Measurements from ENCODE around the gene DHRSX.

DHRSX gene

DNA sequence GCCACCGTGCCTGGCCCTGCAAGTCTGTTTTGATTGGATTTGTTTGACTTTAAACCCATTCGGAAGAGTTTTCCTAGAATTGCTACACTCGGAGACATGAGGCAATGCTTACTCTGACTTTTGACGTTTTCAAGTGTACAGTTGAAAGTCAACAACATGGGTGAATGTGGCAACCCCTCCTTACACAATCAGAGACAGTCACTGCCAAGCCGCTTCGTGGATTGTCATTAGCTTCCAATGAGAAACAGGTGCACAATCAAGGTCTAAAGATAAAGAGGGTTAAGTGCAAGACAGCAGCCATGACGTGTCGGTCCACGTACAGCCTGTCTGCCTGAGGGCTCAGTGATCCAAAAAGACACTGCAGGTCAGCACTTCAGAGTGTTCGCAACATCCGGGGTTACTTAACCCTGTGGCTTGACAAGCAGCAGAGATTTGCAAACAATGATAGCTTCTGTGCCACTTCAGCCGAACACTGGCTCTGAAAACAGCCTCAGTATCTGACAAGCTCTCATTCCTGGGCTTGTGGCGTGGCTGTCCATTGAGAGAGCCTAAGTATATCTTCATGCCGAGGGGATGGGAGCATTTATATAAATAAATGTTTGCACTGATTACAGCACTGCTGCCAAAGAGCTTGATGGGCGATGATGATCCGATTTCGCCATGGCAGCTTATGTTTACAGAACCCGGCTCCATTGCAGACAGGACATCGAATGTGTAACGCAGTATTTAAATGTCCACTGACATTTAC lies 180.0 kb downstream of the DHRSX start:
- no peak overlapping the region for H3K4me2 ChIP-seq (ENCODE audit: low read depth, low read length, poor library complexity, severe bottlenecking)
- no peak overlapping the region for H2AFZ ChIP-seq (ENCODE audit: low read depth, low read length, severe bottlenecking)
- H3K4me3 ChIP-seq (ENCODE audit: insufficient read depth, low read length, poor library complexity, severe bottlenecking) = no peak overlapping the region
- no peaks in the 10 kb centered on the region for H3K79me2 ChIP-seq (ENCODE audit: insufficient read depth, low read length)
- H3K27ac ChIP-seq (ENCODE audit: low read depth, low read length) = no peak overlapping the region
- TF ChIP-seq, protein P1, sequence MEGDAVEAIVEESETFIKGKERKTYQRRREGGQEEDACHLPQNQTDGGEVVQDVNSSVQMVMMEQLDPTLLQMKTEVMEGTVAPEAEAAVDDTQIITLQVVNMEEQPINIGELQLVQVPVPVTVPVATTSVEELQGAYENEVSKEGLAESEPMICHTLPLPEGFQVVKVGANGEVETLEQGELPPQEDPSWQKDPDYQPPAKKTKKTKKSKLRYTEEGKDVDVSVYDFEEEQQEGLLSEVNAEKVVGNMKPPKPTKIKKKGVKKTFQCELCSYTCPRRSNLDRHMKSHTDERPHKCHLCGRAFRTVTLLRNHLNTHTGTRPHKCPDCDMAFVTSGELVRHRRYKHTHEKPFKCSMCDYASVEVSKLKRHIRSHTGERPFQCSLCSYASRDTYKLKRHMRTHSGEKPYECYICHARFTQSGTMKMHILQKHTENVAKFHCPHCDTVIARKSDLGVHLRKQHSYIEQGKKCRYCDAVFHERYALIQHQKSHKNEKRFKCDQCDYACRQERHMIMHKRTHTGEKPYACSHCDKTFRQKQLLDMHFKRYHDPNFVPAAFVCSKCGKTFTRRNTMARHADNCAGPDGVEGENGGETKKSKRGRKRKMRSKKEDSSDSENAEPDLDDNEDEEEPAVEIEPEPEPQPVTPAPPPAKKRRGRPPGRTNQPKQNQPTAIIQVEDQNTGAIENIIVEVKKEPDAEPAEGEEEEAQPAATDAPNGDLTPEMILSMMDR (IDR thresholded peaks at IDR 0.05; ENCODE audit: insufficient read depth, low read length, poor library complexity, severe bottlenecking) = no peak
- no peak for TF ChIP-seq EZH2phosphoT487 (conservative IDR thresholded peaks at IDR 0.05; ENCODE audit: low read length)
- H3K9me3 ChIP-seq (ENCODE audit: insufficient read depth, low read length) = no peaks in the 10 kb centered on the region
- no peaks in the 10 kb centered on the region for H4K20me1 ChIP-seq (ENCODE audit: low read depth, low read length)
- H3F3A ChIP-seq (ENCODE audit: insufficient read depth) = no peaks in the 10 kb centered on the region
- H3K9ac ChIP-seq (ENCODE audit: low read length) = no peak overlapping the region
- H3K27me3 ChIP-seq (ENCODE audit: low read length) = no peaks in the 10 kb centered on the region
- H3K9me2 ChIP-seq (replicated peaks; ENCODE audit: insufficient read depth, low read length) = no peaks in the 10 kb centered on the region
- H3K36me3 ChIP-seq (ENCODE audit: low read length) = no peaks in the 10 kb centered on the region

DNA sequence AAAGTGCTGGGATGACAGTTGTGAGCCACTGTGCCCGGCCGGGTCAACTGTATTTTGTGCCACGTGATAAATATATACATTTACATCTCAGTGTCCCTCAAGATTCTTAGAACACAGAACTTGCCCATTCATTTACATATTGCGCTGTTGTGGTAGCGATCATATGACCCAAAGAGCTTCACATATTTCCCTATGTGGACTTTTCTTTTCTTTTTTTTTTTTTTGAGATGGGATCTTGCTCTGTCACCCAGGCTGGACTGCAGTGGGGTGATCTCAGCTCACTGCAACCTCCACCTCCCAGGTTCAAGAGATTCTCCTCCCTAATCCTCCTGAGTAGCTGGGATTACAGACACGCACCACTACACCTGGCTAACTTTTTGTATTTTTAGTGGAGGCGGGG lies 180.7 kb downstream of the DHRSX start:
- Histone ChIP-seq H3K79me2 (ENCODE audit: insufficient read depth, low read length) (no peaks in the 10 kb centered on the region), H3K27me3 (ENCODE audit: low read length) (no peaks in the 10 kb centered on the region), H2AFZ (ENCODE audit: low read depth, low read length, severe bottlenecking) (no peak overlapping the region), H3K4me2 (ENCODE audit: low read depth, low read length, poor library complexity, severe bottlenecking) (no peak overlapping the region), H4K20me1 (ENCODE audit: low read depth, low read length) (no peaks in the 10 kb centered on the region), H3K36me3 (ENCODE audit: low read length) (no peaks in the 10 kb centered on the region), H3K4me3 (ENCODE audit: insufficient read depth, low read length, poor library complexity, severe bottlenecking) (no peak overlapping the region), H3K27ac (ENCODE audit: low read depth, low read length) (no peak overlapping the region), H3K9ac (ENCODE audit: low read length) (no peak overlapping the region), H3F3A (ENCODE audit: insufficient read depth) (no peaks in the 10 kb centered on the region), H3K9me3 (ENCODE audit: insufficient read depth, low read length) (no peaks in the 10 kb centered on the region), H3K9me2 (replicated peaks; ENCODE audit: insufficient read depth, low read length) (no peaks in the 10 kb centered on the region)
- TF ChIP-seq, protein P1 (IDR thresholded peaks at IDR 0.05; ENCODE audit: insufficient read depth, low read length, poor library complexity, severe bottlenecking) = no peak
- no peak for TF ChIP-seq EZH2phosphoT487 (conservative IDR thresholded peaks at IDR 0.05; ENCODE audit: low read length)

DNA sequence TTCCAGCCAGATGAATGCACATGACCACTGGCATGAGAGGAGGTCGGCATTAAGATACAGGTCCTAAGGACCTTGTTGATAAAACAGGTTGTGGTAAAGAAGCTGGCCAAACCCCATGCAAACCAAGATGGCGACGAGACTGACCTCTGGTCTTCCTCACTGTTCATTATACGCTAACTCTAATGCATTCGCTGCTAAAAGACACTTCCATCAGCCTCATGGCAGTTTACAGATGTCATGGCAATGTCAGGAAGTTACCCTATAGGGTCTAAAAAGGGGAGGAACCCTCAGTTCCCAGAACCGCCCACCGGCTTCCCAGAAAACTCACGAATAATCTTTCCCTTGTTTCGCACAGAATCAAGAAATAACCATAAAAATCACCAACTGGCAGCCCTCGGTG lies 182.4 kb downstream of the DHRSX start:
- no peak overlapping the region for H3K9ac ChIP-seq (ENCODE audit: low read length)
- no peaks in the 10 kb centered on the region for H3K27me3 ChIP-seq (ENCODE audit: low read length)
- TF ChIP-seq, protein P1 (IDR thresholded peaks at IDR 0.05; ENCODE audit: insufficient read depth, low read length, poor library complexity, severe bottlenecking) = no peak
- TF ChIP-seq EZH2phosphoT487 (conservative IDR thresholded peaks at IDR 0.05; ENCODE audit: low read length) = no peak
- no peak overlapping the region for H3K4me3 ChIP-seq (ENCODE audit: insufficient read depth, low read length, poor library complexity, severe bottlenecking)
- H4K20me1 ChIP-seq (ENCODE audit: low read depth, low read length) = no peaks in the 10 kb centered on the region
- H3F3A ChIP-seq (ENCODE audit: insufficient read depth) = no peaks in the 10 kb centered on the region
- no peaks in the 10 kb centered on the region for H3K36me3 ChIP-seq (ENCODE audit: low read length)
- no peak overlapping the region for H3K27ac ChIP-seq (ENCODE audit: low read depth, low read length)
- no peaks in the 10 kb centered on the region for H3K9me3 ChIP-seq (ENCODE audit: insufficient read depth, low read length)
- no peak overlapping the region for H2AFZ ChIP-seq (ENCODE audit: low read depth, low read length, severe bottlenecking)
- H3K4me2 ChIP-seq (ENCODE audit: low read depth, low read length, poor library complexity, severe bottlenecking) = no peak overlapping the region
- H3K9me2 ChIP-seq (replicated peaks; ENCODE audit: insufficient read depth, low read length) = no peaks in the 10 kb centered on the region
- H3K79me2 ChIP-seq (ENCODE audit: insufficient read depth, low read length) = no peaks in the 10 kb centered on the region

Data from SU-DHL-6 (cell line).